ENCODE data around the gene LMLN.
"Not testable (repeated sequence)": the region's sequence is repeated elsewhere in the genome, so short reads cannot be mapped to it uniquely, and the experiment has no call there.

Gene LMLN

GRCh38 chr3:198079771-198080520, 119.9 kb downstream of the LMLN start:
- no peak overlapping the region for H3K27ac ChIP-seq (ENCODE audit: low read depth, low read length)

GRCh38 chr3:198080521-198081384, 120.7 kb downstream of the LMLN start:
- Histone ChIP-seq H3K4me3 (ENCODE audit: low read length) (peak overlapping the region; percentile 74), H3K36me3 (ENCODE audit: control insufficient read depth, low read length) (no peaks in the 10 kb centered on the region), H3K27ac (ENCODE audit: low read depth, low read length) (no peak overlapping the region), H3K79me2 (ENCODE audit: control insufficient read depth, low read length) (no peaks in the 10 kb centered on the region), H4K20me1 (ENCODE audit: control insufficient read depth, insufficient read depth, low read depth, low read length) (no peaks in the 10 kb centered on the region), H3K9me2 (replicated peaks; ENCODE audit: control insufficient read depth, low read length) (no peaks in the 10 kb centered on the region), H3K9me3 (ENCODE audit: control insufficient read depth, insufficient read depth, low read length) (peaks cover 7% of the 10 kb centered on the region), H3K27me3 (ENCODE audit: control insufficient read depth, low read length) (peaks cover 54% of the 10 kb centered on the region), H3K4me1 (ENCODE audit: control insufficient read depth, low read length) (peaks cover 17% of the 10 kb centered on the region), H3K4me2 (ENCODE audit: low read length) (peak overlapping the region; percentile 82), H3F3A (ENCODE audit: control insufficient read depth, insufficient read depth) (0 out of 2 replicates have a peak, but pooled peaks cover 2% of the 10 kb centered on the region)
- TF ChIP-seq, protein P1, sequence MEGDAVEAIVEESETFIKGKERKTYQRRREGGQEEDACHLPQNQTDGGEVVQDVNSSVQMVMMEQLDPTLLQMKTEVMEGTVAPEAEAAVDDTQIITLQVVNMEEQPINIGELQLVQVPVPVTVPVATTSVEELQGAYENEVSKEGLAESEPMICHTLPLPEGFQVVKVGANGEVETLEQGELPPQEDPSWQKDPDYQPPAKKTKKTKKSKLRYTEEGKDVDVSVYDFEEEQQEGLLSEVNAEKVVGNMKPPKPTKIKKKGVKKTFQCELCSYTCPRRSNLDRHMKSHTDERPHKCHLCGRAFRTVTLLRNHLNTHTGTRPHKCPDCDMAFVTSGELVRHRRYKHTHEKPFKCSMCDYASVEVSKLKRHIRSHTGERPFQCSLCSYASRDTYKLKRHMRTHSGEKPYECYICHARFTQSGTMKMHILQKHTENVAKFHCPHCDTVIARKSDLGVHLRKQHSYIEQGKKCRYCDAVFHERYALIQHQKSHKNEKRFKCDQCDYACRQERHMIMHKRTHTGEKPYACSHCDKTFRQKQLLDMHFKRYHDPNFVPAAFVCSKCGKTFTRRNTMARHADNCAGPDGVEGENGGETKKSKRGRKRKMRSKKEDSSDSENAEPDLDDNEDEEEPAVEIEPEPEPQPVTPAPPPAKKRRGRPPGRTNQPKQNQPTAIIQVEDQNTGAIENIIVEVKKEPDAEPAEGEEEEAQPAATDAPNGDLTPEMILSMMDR (IDR thresholded peaks at IDR 0.05; ENCODE audit: low read depth, low read length, poor library complexity, severe bottlenecking): peak; percentile 56
- TF ChIP-seq EZH2phosphoT487 (IDR thresholded peaks at IDR 0.05; ENCODE audit: borderline replicate concordance, low read length): 0 out of 2 replicates have a peak, but pooled peaks have one; percentile 8

More at GRCh38 chr3:198079771-198080520, 119.9 kb downstream of the LMLN start:
- no peaks in the 10 kb centered on the region for H3K36me3 ChIP-seq (ENCODE audit: control insufficient read depth, low read length)
- H3K4me1 ChIP-seq (ENCODE audit: control insufficient read depth, low read length): peaks cover 17% of the 10 kb centered on the region
- H3K4me2 ChIP-seq (ENCODE audit: low read length): peak overlapping the region; percentile 82
- H3K9me2 ChIP-seq (replicated peaks; ENCODE audit: control insufficient read depth, low read length): no peaks in the 10 kb centered on the region
- peak overlapping the region; percentile 74 for H3K4me3 ChIP-seq (ENCODE audit: low read length)
- H4K20me1 ChIP-seq (ENCODE audit: control insufficient read depth, insufficient read depth, low read depth, low read length): no peaks in the 10 kb centered on the region
- peaks cover 7% of the 10 kb centered on the region for H3K9me3 ChIP-seq (ENCODE audit: control insufficient read depth, insufficient read depth, low read length)
- peaks cover 54% of the 10 kb centered on the region for H3K27me3 ChIP-seq (ENCODE audit: control insufficient read depth, low read length)
- no peaks in the 10 kb centered on the region for H3K79me2 ChIP-seq (ENCODE audit: control insufficient read depth, low read length)
- 0 out of 2 replicates have a peak, but pooled peaks cover 2% of the 10 kb centered on the region for H3F3A ChIP-seq (ENCODE audit: control insufficient read depth, insufficient read depth)
- TF ChIP-seq, protein P1 (IDR thresholded peaks at IDR 0.05; ENCODE audit: low read depth, low read length, poor library complexity, severe bottlenecking): no peak
- no peak for TF ChIP-seq EZH2phosphoT487 (IDR thresholded peaks at IDR 0.05; ENCODE audit: borderline replicate concordance, low read length)

- Histone ChIP-seq H3K4me2 (ENCODE audit: low read length) (peak overlapping the region; percentile 82), H3K4me3 (ENCODE audit: low read length) (peak overlapping the region; percentile 74), H3K27ac (ENCODE audit: low read depth, low read length) (no peak overlapping the region)
Observed at GRCh38 chr3:198081421-198081844, 121.4 kb downstream of the LMLN start.

DNA sequence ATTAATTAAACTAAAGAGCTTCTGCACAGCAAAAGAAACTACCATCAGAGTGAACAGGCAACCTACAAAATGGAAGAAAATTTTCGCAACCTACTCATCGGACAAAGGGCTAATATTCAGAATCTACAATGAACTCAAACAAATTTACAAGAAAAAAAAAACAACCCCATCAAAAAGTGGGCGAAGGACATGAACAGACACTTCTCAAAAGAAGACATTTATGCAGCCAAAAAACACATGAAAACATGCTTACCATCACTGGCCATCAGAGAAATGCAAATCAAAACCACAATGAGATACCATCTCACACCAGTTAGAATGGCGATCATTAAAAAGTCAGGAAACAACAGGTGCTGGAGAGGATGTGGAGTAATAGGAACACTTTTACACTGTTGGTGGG, 122.2 kb downstream of the LMLN start:
- not testable (repeated sequence) for H3K4me2 ChIP-seq (ENCODE audit: low read length); H3K27ac ChIP-seq (ENCODE audit: low read depth, low read length); H3K9me3 ChIP-seq (ENCODE audit: control insufficient read depth, insufficient read depth, low read length); H3K79me2 ChIP-seq (ENCODE audit: control insufficient read depth, low read length); H3K4me3 ChIP-seq (ENCODE audit: low read length); H3K9me2 ChIP-seq (replicated peaks; ENCODE audit: control insufficient read depth, low read length); H3F3A ChIP-seq (ENCODE audit: control insufficient read depth, insufficient read depth); H4K20me1 ChIP-seq (ENCODE audit: control insufficient read depth, insufficient read depth, low read depth, low read length); H3K36me3 ChIP-seq (ENCODE audit: control insufficient read depth, low read length)
- Histone ChIP-seq H3K4me1 (ENCODE audit: control insufficient read depth, low read length) (peaks cover 17% of the 10 kb centered on the region), H3K27me3 (ENCODE audit: control insufficient read depth, low read length) (peaks cover 48% of the 10 kb centered on the region)

More at GRCh38 chr3:198081421-198081844, 121.4 kb downstream of the LMLN start:
- no peaks in the 10 kb centered on the region for H3K36me3 ChIP-seq (ENCODE audit: control insufficient read depth, low read length)
- H3K9me3 ChIP-seq (ENCODE audit: control insufficient read depth, insufficient read depth, low read length): peaks cover 7% of the 10 kb centered on the region
- H3K79me2 ChIP-seq (ENCODE audit: control insufficient read depth, low read length): no peaks in the 10 kb centered on the region
- peaks cover 51% of the 10 kb centered on the region for H3K27me3 ChIP-seq (ENCODE audit: control insufficient read depth, low read length)
- no peaks in the 10 kb centered on the region for H3K9me2 ChIP-seq (replicated peaks; ENCODE audit: control insufficient read depth, low read length)
- no peaks in the 10 kb centered on the region for H4K20me1 ChIP-seq (ENCODE audit: control insufficient read depth, insufficient read depth, low read depth, low read length)
- peaks cover 17% of the 10 kb centered on the region for H3K4me1 ChIP-seq (ENCODE audit: control insufficient read depth, low read length)
- H3F3A ChIP-seq (ENCODE audit: control insufficient read depth, insufficient read depth): 0 out of 2 replicates have a peak, but pooled peaks cover 2% of the 10 kb centered on the region
- no peak for TF ChIP-seq EZH2phosphoT487 (IDR thresholded peaks at IDR 0.05; ENCODE audit: borderline replicate concordance, low read length)
- TF ChIP-seq, protein P1 (IDR thresholded peaks at IDR 0.05; ENCODE audit: low read depth, low read length, poor library complexity, severe bottlenecking): no peak

All from DOHH2 (cell line).